Iris pigment epithelial cell (primary cell): ENCODE results near the gene CDIPT.

Source experiments
- DNase-seq: peaks from one replicate; pipeline ENCODE4 v3.0.0-alpha.2; 2011; ENCODE audit warnings: low read depth

The CDIPT gene

DNA sequence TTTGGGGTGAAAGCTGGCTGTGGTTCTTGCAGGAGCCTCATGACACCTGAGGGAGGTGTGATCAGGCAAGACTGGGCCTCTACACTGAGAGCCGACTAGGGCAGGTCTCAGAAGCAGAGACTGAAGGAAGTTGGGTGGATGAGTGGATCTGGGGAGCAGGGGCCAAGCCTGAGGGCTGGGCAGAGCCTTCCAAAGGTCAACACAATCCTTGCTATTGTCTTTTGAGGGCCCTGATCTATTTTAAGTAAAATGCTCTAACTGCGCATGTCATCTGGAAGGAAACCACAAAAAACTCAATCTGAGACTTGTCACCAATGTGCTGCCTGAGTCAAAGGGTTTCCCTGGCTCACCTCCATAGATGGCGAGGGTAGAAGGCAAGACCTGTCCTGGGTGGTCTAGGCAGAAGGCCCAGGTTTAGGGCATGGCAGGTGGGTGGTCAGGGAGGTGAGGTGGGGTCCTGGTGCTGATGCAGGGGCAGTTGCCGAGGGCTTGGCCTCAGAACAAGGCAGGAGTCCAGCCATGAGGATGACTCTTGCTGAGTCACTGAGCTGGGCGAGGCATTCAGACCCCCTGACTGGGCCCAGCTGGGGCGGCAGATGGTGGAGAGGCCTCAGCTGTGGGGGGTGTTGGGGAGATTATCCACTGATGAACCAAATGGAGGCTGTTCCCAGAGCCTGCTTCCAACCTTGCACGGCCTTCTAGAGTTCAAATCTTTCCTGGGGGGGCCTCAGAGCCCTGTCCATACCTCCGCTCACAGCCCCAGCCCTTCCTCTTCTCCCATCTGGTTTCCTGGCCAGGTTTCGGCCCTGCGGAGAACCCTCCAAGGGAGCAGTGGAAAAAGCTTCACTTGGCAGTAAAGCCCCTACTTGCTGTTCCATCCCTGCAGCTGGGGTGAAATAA, 37.6 kb downstream of the CDIPT start:
- DNase-seq = peak; percentile 87

DNA sequence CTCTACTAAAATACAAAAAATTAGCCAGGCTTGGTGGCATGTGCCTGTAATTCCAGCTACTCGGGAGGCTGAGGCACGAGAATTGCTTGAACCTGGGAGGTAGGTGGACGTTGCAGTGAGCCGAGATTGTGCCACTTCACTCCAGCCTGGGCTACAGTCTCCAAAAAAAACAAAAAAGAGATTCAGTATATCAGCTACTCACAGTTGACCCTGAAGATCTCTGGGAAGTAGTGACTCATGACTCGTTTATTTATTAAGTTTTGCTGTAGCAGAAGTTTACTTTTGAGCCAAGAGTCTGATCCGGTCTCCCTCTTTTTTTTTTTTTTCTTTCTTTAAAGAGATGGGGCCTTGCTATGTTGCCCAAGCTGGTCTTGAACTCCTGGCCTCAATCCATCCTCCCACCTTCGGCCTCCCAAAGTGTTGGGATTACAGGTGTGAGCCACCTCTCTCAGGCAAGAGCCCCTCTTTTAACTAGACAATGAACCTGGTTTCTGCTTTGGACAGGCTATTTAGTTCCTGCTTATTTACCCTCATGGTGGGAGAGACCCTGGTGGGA, 38.4 kb downstream of the CDIPT start:
- peak; percentile 84 for DNase-seq

DNA sequence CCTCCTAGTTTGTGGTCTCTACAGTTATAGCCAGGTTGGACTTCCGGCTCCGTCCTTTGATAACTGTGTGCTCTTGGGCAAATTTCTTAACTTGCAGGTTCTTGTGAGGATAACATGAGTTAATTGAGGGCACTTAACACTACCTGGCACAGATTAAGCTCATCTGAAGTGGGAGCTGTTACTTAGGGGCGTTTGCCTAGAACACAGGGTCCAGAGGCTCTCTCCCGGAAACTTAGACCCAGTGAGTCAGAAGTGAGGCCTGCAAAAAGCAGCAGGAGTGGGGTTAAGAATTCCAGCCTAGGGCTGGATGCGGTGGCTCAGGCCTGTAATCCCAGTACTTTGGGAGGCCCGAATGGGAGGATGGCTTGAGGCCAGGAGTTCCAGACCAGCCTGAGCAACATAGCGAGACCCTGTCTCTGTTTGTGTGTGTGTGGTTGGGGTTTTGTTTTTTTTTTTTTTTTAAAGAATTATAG, 41.3 kb downstream of the CDIPT start:
- peak; percentile 82 for DNase-seq

DNA sequence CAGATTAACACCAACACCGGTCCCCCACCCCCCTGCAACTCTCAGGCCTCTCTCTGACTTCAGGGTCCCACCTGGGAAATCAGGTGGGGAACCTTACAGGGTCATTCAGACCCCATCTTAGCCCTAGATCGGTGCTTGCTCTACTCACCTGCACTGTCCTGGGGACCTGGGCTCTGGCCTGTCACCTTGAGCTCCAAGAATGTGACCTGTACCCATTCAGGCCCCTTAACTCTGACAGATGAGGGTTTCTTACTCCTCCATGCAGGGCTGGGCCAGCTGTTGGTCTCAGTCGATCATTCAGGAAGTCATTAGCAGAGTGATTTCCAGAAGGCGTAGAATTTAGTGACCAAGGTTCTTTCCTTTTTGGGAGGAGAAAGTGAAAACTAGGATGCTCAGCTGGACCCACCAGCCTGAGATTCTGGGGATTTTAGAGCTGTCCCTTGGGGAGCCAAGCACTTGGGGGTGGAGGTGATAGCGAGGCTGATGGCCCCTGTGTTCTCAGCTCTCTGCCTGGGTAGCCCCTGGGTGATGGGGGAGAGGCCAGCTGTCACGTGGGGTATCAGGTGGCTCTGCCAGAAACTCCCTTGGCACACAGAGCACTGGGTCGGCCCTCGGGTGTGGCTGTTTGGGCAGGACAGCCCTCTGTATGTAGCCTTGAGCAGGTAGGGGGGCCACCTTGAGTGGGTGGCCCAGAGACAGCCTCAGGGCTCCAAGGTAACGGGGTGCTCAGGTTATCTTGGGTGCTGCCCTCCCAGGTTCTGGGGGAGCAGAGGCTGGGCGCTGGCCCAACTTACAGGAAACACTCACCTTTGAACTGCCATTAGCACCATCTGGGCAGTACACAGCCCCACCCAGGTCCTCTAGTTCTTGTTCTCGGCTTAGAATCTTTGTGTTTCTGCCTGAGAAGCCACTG, 42.0 kb downstream of the CDIPT start:
- DNase-seq = no peak

DNA sequence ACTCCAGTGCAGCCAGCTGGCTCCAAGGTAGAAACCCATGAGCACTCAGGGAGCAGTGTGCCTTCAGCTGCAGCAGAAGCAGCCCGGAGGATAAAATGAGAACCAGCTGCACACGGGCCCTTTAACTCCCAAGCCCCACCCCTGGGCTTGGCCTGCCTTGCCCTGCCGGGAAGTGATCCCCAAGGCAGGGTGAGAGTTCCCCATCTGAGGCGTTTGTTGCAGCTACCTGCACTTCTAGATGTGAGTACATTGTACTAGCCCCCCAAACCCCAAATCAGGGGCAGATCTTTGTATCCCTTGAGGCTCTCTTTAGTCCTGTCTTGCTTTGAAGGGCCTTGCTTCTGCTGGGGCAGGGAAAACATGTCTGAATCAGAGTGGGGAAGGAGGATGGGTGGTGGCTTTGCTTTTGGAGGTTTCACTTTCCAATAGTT, 42.7 kb downstream of the CDIPT start, which contains the start of gene MVP:
Gene MVP (plus strand): TSS at position 192 of the 431 bp plus-strand sequence. CDS start 10,088 bp downstream, outside the sequence.
- DNase-seq = peak; percentile 70

DNA sequence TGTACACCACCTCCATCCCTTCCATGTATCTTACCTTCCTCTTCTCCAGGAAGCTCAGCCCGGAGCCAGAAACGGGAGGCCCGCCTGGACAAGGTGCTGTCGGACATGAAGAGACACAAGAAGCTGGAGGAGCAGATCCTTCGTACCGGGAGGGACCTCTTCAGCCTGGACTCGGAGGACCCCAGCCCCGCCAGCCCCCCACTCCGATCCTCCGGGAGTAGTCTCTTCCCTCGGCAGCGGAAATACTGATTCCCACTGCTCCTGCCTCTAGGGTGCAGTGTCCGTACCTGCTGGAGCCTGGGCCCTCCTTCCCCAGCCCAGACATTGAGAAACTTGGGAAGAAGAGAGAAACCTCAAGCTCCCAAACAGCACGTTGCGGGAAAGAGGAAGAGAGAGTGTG, 43.5 kb downstream of the CDIPT start:
- DNase-seq = no peak

DNA sequence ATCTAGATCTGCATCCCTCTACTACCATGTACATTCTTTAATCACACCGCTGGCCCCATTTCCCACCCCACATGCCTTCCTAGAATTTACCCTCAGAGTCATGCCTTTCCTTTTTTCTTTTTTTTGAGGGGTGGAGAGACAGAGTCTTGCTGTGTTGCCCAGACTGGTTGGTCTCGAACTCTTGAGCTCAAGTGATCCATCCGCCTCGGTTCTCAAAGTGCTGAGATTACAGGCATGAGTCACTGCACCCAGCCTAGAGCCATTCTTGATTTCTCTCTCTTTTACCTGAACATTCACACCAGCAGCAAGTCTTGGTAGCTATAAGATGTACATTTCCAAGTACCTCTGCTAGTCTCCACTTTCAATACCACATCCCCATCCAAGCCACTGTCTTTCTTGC, 44.9 kb downstream of the CDIPT start:
- DNase-seq = no peak

DNA sequence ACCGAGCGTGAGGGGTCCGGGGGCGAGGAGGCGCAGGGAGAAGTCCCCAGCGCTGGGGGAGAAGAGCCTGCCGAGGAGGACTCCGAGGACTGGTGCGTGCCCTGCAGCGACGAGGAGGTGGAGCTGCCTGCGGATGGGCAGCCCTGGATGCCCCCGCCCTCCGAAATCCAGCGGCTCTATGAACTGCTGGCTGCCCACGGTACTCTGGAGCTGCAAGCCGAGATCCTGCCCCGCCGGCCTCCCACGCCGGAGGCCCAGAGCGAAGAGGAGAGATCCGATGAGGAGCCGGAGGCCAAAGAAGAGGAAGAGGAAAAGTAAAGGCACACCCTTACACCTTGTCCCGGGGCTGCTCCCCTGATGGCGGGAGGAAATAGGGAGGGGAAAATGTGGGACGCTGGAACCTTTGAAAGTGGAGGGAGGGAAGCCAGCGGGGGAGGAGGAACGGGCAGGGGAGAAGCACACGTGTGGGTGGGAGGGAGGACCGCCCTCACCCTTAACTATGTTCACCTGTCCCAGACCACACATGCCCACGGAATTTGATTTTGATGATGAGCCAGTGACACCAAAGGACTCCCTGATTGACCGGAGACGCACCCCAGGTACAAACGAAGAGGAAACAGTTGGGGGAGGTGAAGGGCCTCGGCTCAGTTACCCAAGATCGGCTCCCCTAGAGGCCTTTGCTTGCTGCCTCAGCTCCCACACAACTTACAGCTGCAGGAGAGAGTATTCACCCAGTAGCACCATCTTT, 46.2 kb downstream of the CDIPT start:
- DNase-seq = peak; percentile 66

DNA sequence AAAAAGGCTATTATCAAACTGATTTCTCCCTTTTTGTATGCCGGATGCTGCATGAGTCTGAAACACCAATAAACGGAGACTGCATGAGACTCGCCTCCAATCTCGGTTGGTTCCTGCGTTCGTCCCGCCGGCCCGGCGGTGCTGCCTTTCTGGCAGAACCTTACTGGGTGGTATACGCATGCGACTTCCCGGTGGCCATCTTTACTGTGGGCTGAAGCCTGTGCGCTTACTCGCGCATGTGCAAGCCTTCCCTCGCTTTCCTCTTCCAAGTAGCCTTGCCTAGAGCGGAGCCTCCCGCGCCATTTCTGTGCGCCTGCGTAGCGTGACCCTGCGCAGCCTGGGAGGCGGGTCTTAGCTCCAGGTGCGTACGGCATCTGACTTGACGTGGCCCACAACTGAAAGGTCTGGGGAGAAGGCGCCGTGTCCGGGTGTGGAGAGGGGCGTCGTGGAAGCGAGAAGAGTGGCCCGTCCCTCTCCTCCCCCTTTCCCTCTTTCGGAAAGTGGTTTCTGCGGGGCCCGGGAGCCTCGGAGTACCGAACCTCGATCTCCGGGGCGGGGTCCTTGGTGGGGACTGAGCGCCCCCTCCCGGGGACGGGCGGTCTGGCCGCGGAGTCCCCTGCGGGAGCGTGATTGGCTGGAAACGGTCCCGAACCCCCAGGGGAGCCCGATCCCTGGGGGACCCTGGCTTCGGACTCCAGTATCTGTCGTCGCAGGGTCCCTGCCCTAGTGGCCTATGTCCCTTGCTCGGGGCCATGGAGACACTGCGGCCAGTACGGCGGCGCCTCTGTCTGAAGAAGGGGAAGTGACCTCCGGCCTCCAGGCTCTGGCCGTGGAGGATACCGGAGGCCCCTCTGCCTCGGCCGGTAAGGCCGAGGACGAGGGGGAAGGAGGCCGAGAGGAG, 47.0 kb downstream of the CDIPT start, which contains the start of gene PAGR1:
Gene PAGR1 (plus strand): TSS at position 360 of the 901 bp plus-strand sequence. CDS start 374 bp downstream, at position 734.
- peak; percentile 100 for DNase-seq

DNA sequence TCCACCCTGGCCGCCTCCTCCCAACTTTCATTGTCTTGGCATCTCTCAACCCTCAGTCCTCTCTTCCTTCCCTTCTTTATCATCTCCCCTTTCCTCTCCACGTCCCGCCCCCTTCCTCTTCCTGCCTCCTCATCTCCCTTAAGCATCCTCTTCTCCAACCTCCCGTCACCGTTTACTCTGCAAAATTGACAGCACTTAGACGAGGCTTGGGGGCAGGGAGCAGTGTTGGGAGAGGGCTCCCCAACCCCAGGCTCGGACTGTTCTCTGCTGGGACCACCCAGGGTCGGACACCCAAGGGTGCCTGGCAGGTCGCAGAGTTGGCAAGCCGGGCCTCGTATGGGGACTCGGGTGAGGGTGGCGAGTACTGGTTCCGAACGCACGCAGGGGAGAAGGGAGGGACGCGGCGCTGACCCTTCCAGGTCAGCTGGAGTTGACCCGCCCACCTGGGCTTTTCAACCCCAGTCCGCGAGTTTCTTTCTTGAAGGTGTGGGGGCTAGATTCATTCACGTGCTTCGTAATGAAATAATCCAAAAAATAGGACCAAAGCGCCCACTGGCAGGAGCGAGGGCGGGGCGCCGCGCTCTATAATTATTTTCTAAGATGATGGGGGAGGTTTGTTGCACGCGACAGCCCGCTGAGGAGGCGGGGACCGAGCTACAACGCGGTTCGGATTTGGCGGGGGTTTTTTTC, 47.8 kb downstream of the CDIPT start:
- no peak for DNase-seq

DNA sequence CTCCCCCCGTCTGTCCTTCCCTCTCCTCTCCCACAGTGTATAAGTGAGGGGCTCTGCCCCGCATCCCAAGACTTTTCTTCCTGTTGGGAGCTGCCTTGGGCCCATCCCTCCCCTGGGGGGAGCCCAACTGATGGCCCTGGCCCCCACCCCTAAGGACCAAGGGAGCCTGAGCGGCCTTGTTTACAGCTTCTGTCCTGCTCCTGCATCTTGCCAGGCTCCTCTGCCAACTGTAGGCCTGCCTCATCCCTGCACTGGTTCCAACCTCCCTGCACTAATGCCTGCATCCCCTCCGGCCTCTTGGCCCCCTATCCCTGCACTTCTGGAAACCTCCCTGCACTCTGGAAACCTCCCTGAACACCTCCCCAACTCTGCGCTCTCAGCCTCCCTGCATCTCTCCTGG, 48.4 kb downstream of the CDIPT start:
- DNase-seq = no peak

DNA sequence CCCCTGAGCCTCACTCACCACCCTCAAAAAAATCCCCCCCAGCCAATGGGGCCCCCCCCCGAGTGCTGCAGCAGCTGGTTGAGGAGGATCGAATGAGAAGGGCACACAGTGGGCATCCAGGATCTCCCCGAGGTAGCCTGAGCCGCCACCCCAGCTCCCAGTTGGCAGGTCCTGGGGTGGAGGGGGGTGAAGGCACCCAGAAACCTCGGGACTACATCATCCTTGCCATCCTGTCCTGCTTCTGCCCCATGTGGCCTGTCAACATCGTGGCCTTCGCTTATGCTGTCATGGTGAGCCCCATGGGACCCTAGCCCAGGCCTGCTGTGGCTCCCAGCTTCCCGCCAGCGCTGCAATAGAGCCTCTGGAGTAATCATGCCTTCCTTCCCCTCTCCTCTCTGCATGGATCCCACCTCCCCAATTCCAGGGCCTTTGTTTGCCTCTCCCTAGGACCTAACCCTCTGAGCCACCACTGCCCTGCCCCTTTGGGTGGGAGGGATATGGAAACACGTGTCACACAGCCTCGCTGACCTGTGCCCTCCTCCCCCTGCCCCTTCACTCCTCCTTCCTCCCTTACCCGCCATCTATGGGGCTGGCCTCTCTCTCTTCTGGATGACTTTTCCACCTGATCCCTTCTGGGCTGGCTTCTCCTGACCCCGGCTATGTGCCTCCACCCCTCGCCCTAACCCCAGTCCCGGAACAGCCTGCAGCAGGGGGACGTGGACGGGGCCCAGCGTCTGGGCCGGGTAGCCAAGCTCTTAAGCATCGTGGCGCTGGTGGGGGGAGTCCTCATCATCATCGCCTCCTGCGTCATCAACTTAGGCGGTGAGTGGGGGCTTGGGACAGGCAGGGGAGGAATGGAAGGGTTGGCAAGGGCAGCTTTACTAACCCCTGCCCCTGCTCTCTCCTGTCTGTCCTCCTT, 49.1 kb downstream of the CDIPT start:
- DNase-seq = no peak

DNA sequence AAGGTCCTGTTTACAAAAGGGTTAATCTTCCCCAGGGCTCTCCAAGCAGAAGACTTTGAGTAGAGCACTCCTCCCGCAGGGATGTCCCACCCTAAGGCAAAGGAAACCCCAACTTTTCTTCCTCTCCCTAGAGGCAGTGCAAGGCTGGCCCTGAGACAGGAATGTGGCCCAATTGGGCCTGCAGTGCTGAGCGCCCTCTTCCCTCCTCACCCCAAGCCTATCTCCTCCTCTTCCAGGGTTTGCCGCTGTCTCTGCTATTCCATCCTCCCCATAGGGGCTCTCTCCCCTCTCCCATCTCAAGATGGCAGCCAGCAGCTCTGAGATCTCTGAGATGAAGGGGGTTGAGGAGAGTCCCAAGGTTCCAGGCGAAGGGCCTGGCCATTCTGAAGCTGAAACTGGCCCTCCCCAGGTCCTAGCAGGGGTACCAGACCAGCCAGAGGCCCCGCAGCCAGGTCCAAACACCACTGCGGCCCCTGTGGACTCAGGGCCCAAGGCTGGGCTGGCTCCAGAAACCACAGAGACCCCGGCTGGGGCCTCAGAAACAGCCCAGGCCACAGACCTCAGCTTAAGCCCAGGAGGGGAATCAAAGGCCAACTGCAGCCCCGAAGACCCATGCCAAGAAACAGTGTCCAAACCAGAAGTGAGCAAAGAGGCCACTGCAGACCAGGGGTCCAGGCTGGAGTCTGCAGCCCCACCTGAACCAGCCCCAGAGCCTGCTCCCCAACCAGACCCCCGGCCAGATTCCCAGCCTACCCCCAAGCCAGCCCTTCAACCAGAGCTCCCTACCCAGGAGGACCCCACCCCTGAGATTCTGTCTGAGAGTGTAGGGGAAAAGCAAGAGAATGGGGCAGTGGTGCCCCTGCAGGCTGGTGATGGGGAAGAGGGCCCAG, 50.0 kb downstream of the CDIPT start:
- no peak for DNase-seq

DNA sequence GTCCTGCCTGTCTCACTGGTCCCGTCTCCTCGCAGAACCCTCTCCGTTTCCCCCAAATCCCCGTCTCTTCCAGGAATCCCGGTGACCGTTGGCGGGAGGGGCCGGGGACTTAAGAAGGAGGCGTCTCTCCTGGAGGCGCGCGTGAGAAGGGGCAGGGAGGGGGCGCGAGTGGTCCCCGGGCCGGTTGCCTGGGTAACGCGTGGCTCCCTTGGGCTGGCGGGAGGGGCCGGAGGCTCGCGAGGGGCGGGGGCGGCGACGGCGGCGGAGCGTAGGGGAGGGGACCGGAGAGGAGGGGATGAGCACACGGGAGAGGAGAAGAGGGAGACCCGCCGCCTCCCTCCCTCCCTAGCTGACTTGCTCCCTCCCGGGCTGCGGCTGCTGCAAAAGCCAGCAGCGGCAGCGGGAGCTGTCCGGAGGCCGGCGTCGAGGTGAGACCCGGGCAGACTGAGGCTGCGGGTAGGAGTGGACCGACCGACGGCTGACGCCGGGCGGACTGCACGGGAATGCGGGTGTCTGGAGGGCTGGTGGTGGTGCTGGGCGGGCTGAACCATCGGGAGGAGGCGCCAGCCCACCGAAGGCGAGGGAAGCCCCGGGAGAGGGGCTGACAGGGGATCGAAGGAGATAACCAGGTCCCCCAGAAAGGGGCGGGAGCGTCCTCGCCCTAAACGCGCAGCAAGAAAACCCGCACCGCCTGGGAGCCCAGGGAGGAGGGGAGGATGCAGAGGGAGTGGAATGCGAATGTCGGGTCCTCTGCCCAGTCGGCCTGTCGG, 50.9 kb downstream of the CDIPT start, which contains the start of gene PRRT2:
Gene PRRT2 (plus strand): TSS at position 298 of the 770 bp plus-strand sequence. CDS start 862 bp downstream, outside the sequence.
- DNase-seq = no peak

DNA sequence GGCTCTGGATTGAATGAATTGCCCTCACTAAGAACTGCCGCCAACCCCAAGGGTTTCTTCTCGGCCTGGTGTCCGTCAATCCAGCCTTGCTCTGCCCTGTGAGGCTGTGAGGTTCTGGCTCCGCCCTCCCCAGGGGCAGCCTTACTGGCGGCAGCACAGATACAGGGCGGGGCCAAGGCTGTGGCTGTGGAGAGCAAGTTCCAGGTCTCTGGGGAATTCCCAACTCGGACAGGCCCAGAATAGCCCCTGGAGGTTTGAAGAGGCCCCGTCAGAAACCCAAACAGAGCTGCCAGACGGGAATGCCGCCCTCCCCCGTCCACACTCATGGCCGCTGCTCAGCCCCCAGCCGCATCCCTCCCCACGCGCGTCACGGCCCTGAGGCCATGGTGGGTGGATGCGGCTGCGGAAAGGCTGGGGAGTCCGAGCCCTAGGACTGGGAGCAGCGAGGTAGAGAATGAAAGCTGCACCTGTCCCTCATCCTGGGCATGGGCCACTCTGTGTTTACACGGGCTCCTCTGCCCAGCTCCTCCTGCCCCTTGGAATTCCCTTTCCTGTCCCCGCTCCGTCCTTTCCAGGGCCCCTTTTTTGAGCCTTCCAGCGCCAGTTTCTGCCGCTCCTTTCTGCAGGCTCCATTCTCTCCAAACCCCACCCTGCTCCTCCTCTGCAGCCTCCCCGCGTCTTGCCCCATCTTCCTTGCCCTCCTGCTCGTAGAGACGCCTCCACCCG, 51.7 kb downstream of the CDIPT start:
- peak; percentile 99 for DNase-seq

DNA sequence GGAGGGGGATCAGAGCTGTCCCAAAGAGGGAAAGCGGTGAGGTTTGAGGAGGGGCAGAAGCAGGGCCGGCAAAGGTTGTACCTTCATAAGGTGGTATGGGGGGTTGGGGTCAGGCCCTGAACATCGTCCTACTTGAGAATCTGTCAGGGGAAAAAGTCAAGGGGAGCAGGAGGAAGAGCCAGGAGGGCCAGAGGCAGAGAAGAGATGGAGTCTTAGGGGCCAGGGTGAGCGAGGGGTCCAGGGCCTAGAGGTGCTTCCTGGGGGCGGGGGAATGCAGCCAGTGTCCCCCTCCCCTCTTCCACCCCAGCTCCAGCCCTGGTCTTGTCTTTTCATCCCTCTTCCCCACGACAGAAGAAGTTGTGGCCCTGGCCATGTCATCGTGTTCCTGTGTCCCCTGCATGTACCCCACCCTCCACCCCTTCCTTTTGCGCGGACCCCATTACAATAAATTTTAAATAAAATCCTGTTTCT, 52.3 kb downstream of the CDIPT start:
- DNase-seq = no peak
